GM18502 (cell line): Measurements from ENCODE around the gene ABCG2.

Experiments
- ATAC-seq: cut with Tn5 transposase; IDR thresholded peaks from one replicate; pipeline ENCODE4 v1.9.1; 2021; ENCODE audit warnings: mild to moderate bottlenecking; ENCODE audit not compliant: unreplicated experiment, poor library complexity

Gene ABCG2

GRCh38 chr4:88158489-88159228 lies at the start of gene ABCG2:
Gene ABCG2, minus strand, starts transcription at chr4:88158639. Its CDS starts 18,644 bp downstream, at chr4:88139995.
- ATAC-seq = peak; percentile 72

- no peak for ATAC-seq
Measured at GRCh38 chr4:88208156-88208555, 49.7 kb upstream of the ABCG2 start.

DNA sequence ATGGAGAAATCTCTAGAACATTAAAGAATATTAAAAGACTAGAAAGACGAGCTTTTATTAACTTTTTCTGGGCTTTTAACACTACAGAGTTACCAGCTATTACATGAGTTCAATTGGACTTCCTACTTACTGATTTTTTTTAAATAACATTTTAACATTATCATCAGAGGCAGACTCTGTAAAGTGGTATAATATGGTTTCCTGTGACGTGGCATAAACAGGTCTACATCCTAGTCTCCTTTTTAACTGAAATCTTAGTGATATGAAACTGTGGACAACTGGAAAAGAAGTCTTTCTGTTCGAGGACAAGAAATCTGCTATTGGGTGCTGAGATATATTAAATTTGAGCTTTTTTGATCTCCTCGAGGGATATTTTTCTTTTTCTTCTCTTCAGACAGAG lies 48.7 kb upstream of the ABCG2 start:
- no peak for ATAC-seq

DNA sequence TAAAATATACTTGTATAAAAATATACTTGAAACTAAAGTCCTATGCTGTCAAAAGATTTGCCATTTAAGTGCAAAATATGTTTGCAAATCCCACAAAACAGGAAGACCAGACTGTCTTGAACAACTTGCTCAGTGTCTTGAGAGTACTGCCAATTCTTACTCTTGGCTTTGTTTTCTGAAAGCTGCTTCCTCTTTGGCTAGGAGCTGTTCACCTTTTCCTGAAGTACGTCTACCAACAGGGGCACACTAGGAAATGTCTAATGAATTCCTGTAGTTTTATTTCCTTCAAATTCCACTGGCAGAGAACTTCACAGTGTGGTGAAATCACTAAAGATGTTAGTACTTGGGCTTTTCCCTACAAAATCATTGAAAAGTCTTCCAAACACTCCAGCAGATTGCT lies 46.4 kb upstream of the ABCG2 start:
- no peak for ATAC-seq

DNA sequence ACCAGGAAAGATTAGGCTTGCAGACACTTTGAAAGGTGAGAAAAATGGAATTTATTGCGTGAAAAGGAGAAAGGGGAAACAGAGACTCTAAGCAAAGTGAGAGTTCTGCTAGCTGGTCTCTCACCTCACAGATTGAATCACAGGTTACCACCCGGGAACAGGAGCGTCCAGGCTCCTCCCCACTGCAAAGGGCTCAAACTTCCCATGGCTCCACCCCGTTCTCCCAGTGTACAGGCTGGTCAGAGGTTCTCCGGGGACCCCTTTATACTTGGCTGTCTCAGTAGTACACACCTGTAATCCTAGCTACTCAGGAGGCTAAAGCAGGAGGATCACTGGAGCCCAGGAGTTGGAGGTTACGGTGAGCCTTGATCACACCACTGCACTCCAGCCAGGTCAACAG lies 44.0 kb upstream of the ABCG2 start:
- ATAC-seq = no peak

GRCh38 chr4:88200186-88200585 lies 41.7 kb upstream of the ABCG2 start:
- ATAC-seq = no peak

- no peak for ATAC-seq
Measured at GRCh38 chr4:88196523-88197185, 38.2 kb upstream of the ABCG2 start.

DNA sequence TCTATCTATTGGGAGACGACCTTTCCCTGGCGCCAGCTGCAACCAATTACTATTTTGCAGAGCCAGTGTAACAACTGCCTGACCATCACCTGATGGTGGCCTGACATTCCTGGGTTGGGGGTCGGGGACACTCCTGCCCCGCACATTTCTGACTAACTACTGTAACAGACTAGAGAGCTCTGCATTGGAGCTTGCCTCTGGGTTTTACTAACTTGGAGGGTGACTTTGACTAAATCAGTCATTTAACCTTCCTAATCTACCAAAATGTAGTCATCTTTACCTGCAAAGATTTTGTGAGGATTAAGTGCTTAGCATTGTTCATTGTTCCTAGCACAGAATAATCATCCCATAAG lies 37.5 kb upstream of the ABCG2 start:
- no peak for ATAC-seq

GRCh38 chr4:88195328-88196012 lies 37.0 kb upstream of the ABCG2 start:
- no peak for ATAC-seq

GRCh38 chr4:88191404-88191803 lies 33.0 kb upstream of the ABCG2 start:
- no peak for ATAC-seq

DNA sequence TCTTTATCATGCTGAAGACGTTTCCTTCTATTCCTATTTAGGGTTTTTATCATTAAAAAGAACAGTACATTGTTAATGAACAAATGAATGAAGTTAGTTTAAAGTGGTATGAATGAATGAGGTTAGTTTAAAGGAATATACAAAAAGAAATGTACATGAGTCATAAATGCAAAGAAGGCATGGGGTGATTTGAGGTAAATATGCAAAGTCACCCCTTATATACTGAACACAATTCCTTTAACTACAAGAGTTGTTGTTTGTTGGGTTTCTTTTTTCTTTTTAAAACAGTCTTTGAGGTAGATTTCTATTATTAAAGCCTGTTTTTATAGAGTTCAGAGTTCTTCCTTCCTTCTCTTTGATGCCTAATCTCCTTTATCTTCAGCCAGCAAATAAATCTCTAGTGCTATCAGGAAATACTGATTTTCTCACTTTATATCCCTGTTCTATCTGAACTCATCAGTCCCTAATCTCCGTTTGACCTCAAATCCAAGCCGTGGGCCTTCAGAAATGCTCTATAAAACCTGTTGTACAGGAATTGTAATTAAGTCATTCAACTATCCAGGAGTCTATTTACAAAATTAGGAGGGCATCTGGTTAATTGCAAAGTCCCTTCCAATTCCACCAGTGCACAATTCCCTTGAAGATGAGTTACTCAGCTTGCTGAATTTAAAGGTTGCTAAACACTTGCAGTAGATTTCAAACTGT lies 31.6 kb upstream of the ABCG2 start:
- ATAC-seq = no peak

DNA sequence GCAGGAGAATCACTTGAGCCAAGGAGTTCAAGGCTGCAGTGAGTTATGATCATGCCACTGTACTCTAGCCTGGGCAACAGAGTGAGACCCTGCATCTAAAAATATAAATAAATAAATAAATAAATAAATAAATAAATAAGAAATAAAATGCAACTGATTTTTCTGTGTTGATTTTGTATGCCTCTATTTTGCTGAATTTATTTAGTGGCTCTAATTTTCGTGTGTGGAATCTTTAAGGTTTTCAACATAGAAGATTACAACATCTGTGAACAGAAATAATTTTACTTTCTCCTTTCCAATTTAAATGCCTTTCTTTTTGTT lies 30.9 kb upstream of the ABCG2 start:
- no peak for ATAC-seq

DNA sequence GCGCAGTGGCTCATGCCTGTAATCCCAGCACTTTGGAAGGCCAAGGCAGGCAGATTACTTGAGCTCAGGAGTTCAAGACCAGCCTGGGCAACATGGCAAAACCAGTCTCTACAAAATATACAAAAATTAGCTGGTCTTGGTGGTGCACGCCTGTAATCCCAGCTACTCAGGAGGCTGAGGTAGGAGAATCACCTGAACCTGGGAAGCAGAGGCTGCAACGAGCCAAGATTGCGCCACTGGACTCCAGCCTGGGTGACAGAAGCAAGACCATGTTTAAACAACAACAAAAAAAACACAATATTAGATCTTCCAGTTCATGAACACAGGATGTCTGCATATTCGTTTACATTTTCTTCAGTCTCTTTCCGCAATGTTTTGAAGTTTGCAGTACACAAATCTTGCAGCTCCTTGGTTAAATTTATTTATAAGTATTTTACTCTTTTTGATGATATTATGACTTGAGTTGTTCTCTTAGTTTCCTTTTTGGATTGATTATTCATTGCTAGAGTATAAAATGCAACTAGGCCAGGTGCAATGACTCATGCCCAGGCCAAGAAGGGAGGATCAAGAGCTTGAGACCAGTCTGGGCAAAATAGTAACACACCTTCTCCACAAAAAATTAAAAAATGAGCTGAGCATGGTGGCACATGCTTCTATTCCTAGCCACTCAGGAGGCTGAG lies 30.4 kb upstream of the ABCG2 start:
- ATAC-seq = no peak

DNA sequence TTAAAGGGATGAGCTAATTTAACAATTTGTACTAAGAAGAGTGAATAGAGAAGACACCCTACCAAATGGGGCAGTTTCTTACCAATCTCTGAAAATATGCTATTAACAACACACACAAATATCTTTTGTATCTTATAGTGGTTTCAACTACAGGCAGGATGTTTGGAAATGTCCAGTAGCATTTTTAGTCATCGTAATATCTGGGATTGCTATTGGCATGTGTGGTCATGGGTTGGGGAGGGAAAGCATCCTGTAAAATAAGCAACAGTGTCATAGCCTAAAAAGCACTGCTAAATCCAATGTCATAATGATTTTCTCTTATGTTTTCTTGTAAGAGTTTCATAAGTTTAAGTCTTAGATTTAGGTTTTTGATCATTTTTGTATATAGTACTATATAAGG lies 29.3 kb upstream of the ABCG2 start:
- ATAC-seq = no peak

DNA sequence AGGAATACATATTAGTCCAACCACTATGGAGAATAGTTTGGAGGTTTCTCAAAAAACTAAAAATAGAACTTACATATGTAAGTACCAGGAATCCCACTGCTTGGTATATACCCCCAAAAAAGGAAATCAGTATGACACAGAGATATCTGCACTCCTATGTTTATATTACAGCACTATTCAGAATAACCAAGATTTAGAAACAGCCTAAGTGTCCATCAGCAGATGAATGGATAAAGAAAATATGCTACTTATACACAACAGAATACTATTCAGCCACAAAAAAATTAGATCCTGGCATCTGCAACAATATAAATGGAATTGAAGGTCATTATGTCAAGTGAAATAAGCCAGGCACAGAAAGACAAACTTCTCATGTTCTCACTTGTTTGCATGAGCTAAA lies 27.5 kb upstream of the ABCG2 start:
- ATAC-seq = no peak

DNA sequence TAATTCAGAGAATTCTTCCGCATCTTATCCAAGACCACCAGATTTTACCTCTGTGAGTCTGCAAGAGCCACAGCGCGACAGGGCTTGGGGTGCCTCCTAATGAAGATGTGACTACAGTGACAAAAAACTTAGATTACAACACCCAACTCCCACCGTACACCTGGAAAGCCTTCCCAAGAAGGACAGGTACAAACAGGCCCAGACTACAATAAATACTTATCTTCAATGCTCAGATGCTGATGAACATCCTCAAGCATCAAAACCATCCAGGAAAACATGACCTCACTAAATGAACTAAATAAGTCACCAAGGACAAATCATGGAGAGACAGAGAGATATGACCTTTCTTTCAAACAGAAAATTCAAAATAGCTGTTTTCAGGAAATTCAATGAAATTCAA lies 20.8 kb upstream of the ABCG2 start:
- no peak for ATAC-seq

- no peak for ATAC-seq
Measured at GRCh38 chr4:88178626-88179231, 20.3 kb upstream of the ABCG2 start.

- ATAC-seq = peak; percentile 53
Measured at GRCh38 chr4:88177983-88178625, 19.7 kb upstream of the ABCG2 start.

- no peak for ATAC-seq
Measured at GRCh38 chr4:88172987-88173386, 14.5 kb upstream of the ABCG2 start.

DNA sequence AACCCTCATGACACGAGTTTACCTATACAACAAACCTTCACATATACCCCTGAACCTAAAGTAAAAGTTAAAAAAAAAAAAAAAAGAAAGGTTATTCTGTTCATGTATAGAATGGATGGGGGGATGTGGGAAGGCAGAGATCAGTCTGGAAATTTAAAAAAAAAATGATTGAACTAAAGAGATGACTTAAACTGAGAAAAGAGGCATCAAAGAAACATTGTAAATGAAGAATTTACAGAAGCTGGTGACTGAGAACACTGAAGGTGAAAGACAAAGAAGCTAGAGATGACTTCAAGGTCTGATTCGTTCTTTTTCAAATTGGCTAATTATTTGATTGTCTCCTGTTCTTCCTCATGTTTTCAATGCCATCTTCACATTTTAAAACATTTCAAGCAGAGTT lies 12.8 kb upstream of the ABCG2 start:
- no peak for ATAC-seq
